Small intestine (tissue), 7 donors: Measurements from ENCODE around the gene P4HB. TPM values are rescaled to one million over a fixed set of nuclear protein-coding genes. Genes with fewer than 3 reads are reported as not detected.
A peak's percentile ranks its signal among the peaks of the same experiment; 100 is the strongest.

Experiments
- DNase-seq, 2 donors: peaks; one replicate each; pipeline versions ENCODE4 v3.0.0 to v3.0.0-alpha.2; 2013
- FAIRE-seq: peaks from 2 replicates; lab custom pipeline; 2012; peaks lifted over from hg19 to GRCh38; lab: Jason Lieb, UNC
- H3K27ac ChIP-seq, 3 donors: one replicate each; pipeline ENCODE4 v1.5.1; 2013; ENCODE audit warnings: low read length in 2 of 3, mild to moderate bottlenecking in 2 of 3, control low read depth in 1 of 3, inconsistent platforms in 1 of 3, low read depth in 1 of 3, moderate library complexity in 1 of 3
- H3K27me3 ChIP-seq, 3 donors: one replicate each; pipeline ENCODE4 v1.6.1; 2013; ENCODE audit warnings: low read length in 3 of 3, inconsistent platforms in 1 of 3; ENCODE audit not compliant: control insufficient read depth in 3 of 3, insufficient read depth in 3 of 3
- H3K36me3 ChIP-seq, 3 donors: one replicate each; pipeline ENCODE4 v1.6.1; 2013; ENCODE audit warnings: low read length in 3 of 3, inconsistent platforms in 1 of 3, low read depth in 1 of 3, mild to moderate bottlenecking in 1 of 3, moderate library complexity in 1 of 3; ENCODE audit not compliant: control insufficient read depth in 3 of 3, insufficient read depth in 2 of 3
- H3K4me1 ChIP-seq, 3 donors: one replicate each; pipeline ENCODE4 v1.6.1; 2013; ENCODE audit warnings: low read length in 2 of 3, inconsistent platforms in 1 of 3, low read depth in 1 of 3, mild to moderate bottlenecking in 1 of 3, moderate library complexity in 1 of 3; ENCODE audit not compliant: control insufficient read depth in 3 of 3, insufficient read depth in 2 of 3
- H3K4me3 ChIP-seq, 3 donors: one replicate each; pipeline ENCODE4 v1.5.1; 2013; ENCODE audit warnings: low read length in 3 of 3, control low read depth in 1 of 3, inconsistent platforms in 1 of 3, low read depth in 1 of 3, mild to moderate bottlenecking in 1 of 3, moderate library complexity in 1 of 3
- H3K9me3 ChIP-seq, 2 donors: one replicate each; pipeline ENCODE4 v1.6.1; 2013; ENCODE audit warnings: low read depth in 1 of 2, low read length in 1 of 2; ENCODE audit not compliant: control insufficient read depth in 2 of 2, insufficient read depth in 1 of 2
- WGBS, 3 donors: extraction: QIAGEN DNeasy Blood & Tissue Kit; methylation state at CpG; one replicate each; pipeline ENCODE4 v1.1.7; 2013; 5-methylcytosine and 5-hydroxymethylcytosine counted together
- polyA plus RNA-seq, 4 donors: library from polyadenylated mRNA; stranded (reverse) in 3 of 4; unstranded in 1 of 4; fragments of 200-250 nt in 3 of 4; fragments of 120-200 nt in 1 of 4; gene quantifications; one replicate each; pipeline versions ENCODE4 v1.2.1 to v1.2.3, GENCODE V29; 2013
- donor health status: healthy with polysubstance abuse.
- donor health status: control.
- donor health status: control.
- donor health status: Bipolar disorder and iron deficiency.
- donor health status: healthy.

P4HB gene
- polyA plus RNA-seq, 4 donors = 792 to 1,191 (median 1,005) TPM

DNA sequence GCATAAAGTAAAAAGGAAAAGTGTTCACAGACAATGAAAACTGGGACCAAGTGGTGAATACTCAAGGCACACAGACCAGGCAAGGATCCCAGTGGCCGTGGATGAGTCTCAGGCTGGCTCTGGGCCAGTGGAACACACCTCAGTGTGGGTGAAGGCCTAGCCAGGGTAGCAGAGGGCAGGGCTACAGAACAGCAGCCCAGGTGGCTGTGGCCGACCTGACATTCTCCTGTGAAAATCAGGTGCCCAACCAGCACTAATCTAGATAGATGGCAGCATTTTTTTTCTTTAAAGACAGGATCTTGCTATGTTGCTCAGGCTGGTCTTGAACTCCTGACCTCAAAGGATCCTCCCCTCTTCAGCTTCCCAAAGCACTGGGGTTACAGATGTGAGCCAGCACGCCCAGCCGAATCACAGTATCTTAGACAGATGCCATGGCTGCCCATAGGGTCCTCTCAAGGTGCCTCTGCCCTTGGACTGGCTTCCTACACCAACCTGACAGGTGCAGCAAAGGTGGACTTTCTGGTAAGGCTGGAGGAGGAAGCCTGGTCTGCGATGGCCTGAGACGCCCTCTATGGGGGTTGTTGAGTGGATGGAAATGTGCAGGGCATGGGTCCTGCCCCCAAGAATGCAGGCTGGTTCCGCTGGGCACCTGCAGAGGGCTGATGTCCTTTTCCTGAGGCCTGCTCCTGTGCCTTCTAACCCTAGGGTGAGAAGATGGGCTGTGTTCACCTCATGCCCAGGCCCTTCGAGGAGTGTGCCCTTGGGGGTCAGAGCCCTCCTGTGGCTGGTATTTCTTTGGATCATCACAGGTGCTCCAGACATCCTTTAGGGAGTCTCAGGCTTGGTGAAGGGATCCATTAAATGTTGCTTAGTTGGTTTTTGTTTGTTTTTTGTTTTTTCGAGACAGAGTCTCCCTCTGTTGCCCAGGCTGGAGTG lies 3.8 kb upstream of the P4HB start:
- H3K27me3 ChIP-seq = no peaks in the 10 kb centered on the region
- FAIRE-seq (no peak), DNase-seq (peak in 1 of 2 donors; percentile 58)
- H3K9me3 ChIP-seq = no peaks in the 10 kb centered on the region
- peaks cover 4 to 70% (median 5%) of the 10 kb centered on the region in 3 donors for H3K36me3 ChIP-seq
- H3K4me1 ChIP-seq = peaks cover 0 to 63% (median 13%) of the 10 kb centered on the region in 3 donors
- 56 to 71% (median 68%) methylated on average over 8 to 9 of the region's 9 CpGs for WGBS, 3 donors
- peak overlapping the region; percentile 11 to 99 (median 71) for H3K27ac ChIP-seq
- H3K4me3 ChIP-seq = no peak overlapping the region

DNA sequence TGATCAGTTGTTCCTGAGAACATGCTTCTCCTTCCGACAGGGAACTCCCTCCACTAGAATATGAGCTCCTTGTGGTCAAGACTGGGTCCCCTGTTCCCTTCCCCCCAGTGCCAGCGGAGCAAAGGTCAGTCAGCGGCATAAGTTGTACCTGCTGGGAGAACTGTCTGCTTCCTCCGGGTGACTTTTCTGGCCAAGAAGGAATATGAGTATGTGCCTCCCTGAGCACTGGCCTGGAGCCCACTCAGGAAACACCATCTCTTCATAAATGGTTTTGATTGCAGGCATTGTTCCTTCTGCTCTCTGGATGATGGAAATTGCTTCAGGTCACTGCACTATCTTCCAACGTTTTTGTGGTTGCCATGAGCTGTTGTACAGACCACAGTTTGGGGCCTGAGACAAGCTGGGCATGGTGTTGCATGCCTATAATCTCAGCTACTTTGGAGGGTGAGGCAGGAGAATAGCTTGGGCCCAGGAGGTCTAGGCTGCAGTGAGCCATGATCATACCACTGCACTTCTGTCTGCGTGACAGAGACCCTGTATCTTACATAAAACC lies 2.9 kb upstream of the P4HB start:
- H3K36me3 ChIP-seq = peaks cover 3 to 70% (median 7%) of the 10 kb centered on the region in 3 donors
- H3K27me3 ChIP-seq = no peaks in the 10 kb centered on the region
- no peaks in the 10 kb centered on the region for H3K9me3 ChIP-seq
- peak; percentile 19 to 73 for DNase-seq
- 40 to 68% (median 47%) methylated on average over 6 of the region's 6 CpGs for WGBS, 3 donors
- peak overlapping the region in 2 of 3 donors; percentile 71 to 99 for H3K27ac ChIP-seq
- FAIRE-seq = no peak
- H3K4me3 ChIP-seq = peak overlapping the region in 1 of 3 donors; percentile 18
- H3K4me1 ChIP-seq = peaks cover 0 to 65% (median 13%) of the 10 kb centered on the region in 3 donors

DNA sequence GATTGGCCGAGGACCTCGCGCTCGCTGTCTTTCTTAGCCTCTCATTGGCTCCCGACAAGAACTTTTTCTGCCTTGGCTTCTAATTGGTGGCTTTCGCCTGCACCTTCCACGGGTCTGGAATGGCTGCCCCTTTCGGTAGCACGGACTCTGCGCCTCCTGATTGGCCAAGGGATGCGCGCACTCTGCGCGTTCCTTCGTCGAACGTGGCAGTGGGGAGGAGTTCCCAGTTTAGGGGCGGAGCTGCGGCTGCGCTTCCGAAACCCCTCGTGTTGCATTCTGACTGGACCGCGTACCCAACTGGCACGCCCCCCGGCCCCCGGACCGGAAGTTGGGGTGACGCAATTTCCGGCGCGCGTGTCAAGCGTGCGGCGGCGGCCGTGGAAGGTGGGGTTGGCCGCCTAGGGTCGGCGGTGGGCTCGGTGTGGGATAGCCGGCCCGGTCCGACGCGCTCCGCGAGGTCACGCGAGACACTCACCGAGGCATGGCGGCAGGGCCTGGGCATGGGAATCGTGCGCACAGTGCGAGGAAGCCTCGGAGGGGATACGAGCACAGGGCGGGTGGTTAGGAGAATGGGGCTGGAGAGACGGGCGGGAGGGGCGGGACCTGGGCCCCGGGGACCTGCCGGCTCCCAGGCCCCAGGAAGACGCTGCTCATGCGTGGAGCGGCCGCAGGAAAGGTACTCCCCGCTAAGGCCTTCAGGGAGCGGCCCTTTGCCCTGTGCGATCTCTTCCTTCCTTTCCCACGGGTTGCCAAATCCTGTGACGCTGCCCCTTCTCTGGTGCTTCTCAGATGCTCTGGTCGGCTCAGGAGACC lies 627 bp upstream of the P4HB start:
- Histone ChIP-seq H3K36me3 (peaks cover 0 to 70% (median 7%) of the 10 kb centered on the region in 3 donors), H3K4me1 (peaks cover 4 to 44% (median 9%) of the 10 kb centered on the region in 3 donors), H3K27me3 (no peaks in the 10 kb centered on the region), H3K4me3 (peak overlapping the region; percentile 54 to 74 (median 67)), H3K27ac (peak overlapping the region; percentile 89 to 99 (median 99)), H3K9me3 (no peaks in the 10 kb centered on the region)
- peak; percentile 33 for FAIRE-seq
- DNase-seq = peak; percentile 100
- WGBS, 3 donors = 0% methylated on average over 65 to 74 of the region's 74 CpGs

DNA sequence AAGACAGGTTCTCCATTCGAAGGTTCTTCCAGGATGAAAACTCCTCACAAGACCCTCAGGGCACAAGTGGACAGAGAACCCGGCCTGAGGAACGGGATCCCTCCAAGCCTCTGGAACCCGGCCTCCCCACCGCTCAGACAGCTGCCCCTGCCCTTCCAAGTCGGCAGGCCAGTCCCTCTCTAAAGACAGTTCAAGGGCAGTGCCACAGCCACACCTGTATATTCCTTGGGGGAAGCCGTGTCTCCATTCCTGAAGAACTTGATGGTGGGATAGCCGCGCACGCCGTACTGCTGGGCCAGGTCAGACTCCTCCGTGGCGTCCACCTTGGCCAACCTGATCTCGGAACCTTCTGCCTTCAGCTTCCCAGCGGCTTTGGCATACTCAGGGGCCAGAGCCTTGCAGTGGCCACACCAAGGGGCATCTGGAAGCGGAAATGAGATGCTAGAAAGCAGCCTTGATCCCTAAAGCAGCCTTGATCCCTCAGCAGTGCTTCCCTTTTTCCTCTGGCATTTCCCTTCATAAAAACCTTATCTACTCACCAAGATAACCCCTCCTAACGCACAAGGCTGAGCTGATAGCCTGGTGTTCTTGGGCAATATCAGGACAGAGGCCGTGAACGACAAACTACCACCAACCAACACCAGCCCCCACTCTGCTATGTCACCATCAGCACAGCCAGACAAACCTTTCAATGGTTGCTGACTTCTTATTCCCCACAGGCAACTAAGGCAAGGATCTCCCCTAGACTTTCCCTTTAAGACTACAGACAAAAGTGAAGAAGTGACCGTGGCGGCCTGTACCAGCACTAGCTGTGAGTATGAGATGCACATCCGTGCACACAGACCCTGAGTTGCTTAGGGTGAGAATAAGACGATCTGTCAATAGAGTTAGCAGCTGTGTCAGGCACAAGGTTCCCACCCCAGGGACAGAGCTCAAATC lies 1.1 kb downstream of the P4HB start:
- DNase-seq (peak; percentile 70 to 80), FAIRE-seq (no peak)
- H3K27ac ChIP-seq = peak overlapping the region; percentile 82 to 93 (median 87)
- H3K4me1 ChIP-seq = peaks cover 4 to 27% (median 7%) of the 10 kb centered on the region in 3 donors
- H3K4me3 ChIP-seq = peak overlapping the region; percentile 82 to 96 (median 87)
- H3K27me3 ChIP-seq = no peaks in the 10 kb centered on the region
- 16 to 45% (median 24%) methylated on average over 23 of the region's 23 CpGs for WGBS, 3 donors
- H3K36me3 ChIP-seq = peaks cover 0 to 70% (median 10%) of the 10 kb centered on the region in 3 donors
- no peaks in the 10 kb centered on the region for H3K9me3 ChIP-seq

DNA sequence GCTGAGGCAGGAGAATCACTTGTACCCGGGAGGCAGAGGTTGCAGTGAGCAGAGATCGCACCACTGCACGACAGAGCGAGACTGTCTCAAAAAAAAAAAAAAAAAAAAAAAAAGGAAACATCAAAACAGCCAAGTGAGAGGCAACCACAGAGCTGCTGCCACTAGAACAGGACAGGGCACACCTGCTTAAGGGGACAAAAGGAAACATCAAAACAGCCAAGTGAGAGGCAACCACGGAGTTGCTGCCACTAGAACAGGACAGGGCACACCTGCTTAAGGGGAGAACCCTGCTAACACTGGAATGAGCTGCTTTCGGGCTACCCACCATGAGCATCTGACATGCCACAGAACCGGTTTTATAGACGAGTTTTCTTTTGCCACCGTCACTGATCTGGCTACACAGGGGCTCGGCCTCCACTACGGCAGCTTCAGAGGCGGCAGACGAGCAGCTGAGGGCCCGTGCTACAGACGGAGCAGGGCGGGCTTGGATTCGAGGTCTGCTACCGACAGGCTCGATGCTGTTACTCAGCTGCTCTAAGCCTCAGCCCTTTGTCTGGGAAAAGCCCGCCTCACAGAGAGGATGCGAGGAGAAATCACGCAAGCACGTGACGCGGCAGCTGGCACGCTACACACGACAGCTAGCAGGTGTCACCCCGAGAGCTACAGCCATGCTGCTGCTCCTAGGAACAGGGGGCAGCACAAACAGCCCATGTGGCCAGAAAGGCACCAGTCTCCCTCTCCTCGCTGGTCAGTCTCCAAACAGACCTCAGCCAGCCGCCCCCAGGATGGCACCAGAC lies 2.0 kb downstream of the P4HB start:
- Histone ChIP-seq H3K27ac (peak overlapping the region in 1 of 3 donors; percentile 93), H3K4me1 (peaks cover 2 to 21% (median 4%) of the 10 kb centered on the region in 3 donors), H3K4me3 (peak overlapping the region in 2 of 3 donors; percentile 82 to 96), H3K36me3 (peaks cover 6 to 71% (median 19%) of the 10 kb centered on the region in 3 donors), H3K27me3 (no peaks in the 10 kb centered on the region), H3K9me3 (no peaks in the 10 kb centered on the region)
- WGBS, 3 donors = 42 to 80% (median 42%) methylated on average over 29 to 30 of the region's 30 CpGs
- peak in 1 of 2 donors; percentile 42 for DNase-seq
- FAIRE-seq = no peak

DNA sequence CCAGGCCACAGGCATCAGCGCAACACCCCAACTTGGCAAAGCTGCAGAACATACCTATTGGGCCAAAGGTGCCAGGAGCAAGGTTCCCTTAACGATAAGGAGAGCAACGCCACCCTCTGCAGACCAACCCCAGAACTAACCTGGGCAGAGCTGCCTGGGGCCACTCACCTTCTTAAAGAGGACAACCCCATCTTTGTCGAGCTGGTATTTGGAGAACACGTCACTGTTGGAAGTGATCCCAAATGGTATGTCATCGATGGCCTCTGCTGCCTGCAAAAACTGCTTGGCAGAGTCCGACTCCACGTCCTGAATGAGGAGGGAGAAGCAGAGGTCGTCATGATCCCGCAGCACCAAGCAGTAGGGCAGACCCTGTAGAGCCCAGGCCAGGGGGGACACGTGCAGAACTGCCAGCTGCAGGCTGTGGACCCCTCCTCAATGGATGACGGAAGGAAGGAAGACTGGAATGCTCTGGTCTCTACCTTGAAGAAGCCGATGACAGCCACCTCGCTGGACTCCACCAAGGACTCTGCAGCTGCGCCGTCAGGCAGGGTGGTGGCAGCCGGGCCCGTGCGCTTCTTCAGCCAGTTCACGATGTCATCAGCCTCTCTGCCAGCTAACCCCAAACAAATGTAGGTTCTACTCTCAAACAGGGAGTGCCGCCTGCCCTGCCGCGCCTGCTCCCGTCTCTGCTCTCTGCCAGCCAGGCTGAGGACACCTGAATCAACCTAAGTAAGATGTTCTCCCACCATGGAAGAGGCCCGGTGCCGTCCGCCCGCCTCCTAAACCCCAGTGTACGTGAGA lies 5.2 kb downstream of the P4HB start:
- H3K9me3 ChIP-seq = no peaks in the 10 kb centered on the region
- H3K4me3 ChIP-seq = no peak overlapping the region
- peaks cover 0 to 10% (median 4%) of the 10 kb centered on the region in 3 donors for H3K4me1 ChIP-seq
- no peak for FAIRE-seq
- no peaks in the 10 kb centered on the region for H3K27me3 ChIP-seq
- WGBS, 3 donors = 33 to 70% (median 41%) methylated on average over 29 of the region's 29 CpGs
- peak in 1 of 2 donors; percentile 92 for DNase-seq
- peaks cover 23 to 94% (median 34%) of the 10 kb centered on the region in 3 donors for H3K36me3 ChIP-seq
- peak overlapping the region in 2 of 3 donors; percentile 32 to 56 for H3K27ac ChIP-seq
